Activated naive CD4-positive, alpha-beta T cell (primary cell): ENCODE data around the gene KATNIP.

Source experiments
- DNase-seq, 4 experiments: peaks; one replicate each; lab custom pipeline; 2025; lab: John Stamatoyannopoulos, UW

KATNIP gene

GRCh38 chr16:27549746-27550581 is at the start of gene KATNIP, which contains the start of gene GTF3C1:
KATNIP (plus strand) TSS chr16:27550144; CDS start chr16:27550171, 27 bp downstream.
GTF3C1 (minus strand) TSS chr16:27549913; CDS start chr16:27549890, 23 bp downstream.
- DNase-seq = peak; percentile 100

GRCh38 chr16:27500801-27501200 is 49.1 kb upstream of the KATNIP start:
- DNase-seq = no peak

- DNase-seq = no peak
Observed at GRCh38 chr16:27503662-27504061, 46.3 kb upstream of the KATNIP start.

GRCh38 chr16:27505297-27506236 is 44.4 kb upstream of the KATNIP start:
- DNase-seq = no peak

- DNase-seq = no peak
Observed at GRCh38 chr16:27506771-27507170, 43.2 kb upstream of the KATNIP start.

- no peak for DNase-seq
Observed at GRCh38 chr16:27508476-27508875, 41.5 kb upstream of the KATNIP start.

GRCh38 chr16:27511657-27512448 is 38.1 kb upstream of the KATNIP start:
- no peak for DNase-seq

- no peak for DNase-seq
Observed at GRCh38 chr16:27514806-27515205, 35.1 kb upstream of the KATNIP start.

- no peak for DNase-seq
Observed at GRCh38 chr16:27515874-27516353, 34.0 kb upstream of the KATNIP start.

- no peak for DNase-seq
Observed at GRCh38 chr16:27516365-27516764, 33.6 kb upstream of the KATNIP start.

GRCh38 chr16:27517664-27518063 is 32.3 kb upstream of the KATNIP start:
- DNase-seq = no peak

GRCh38 chr16:27518226-27518625 is 31.7 kb upstream of the KATNIP start:
- no peak for DNase-seq

GRCh38 chr16:27520982-27521673 is 28.8 kb upstream of the KATNIP start:
- DNase-seq = no peak

- no peak for DNase-seq
Observed at GRCh38 chr16:27522173-27522707, 27.7 kb upstream of the KATNIP start.

GRCh38 chr16:27526180-27526579 is 23.8 kb upstream of the KATNIP start:
- no peak for DNase-seq

GRCh38 chr16:27528294-27528693 is 21.6 kb upstream of the KATNIP start:
- no peak for DNase-seq

- no peak for DNase-seq
Observed at GRCh38 chr16:27529962-27530361, 20.0 kb upstream of the KATNIP start.

- DNase-seq = no peak
Observed at GRCh38 chr16:27531186-27531585, 18.8 kb upstream of the KATNIP start.

- DNase-seq = no peak
Observed at GRCh38 chr16:27531826-27532800, 17.8 kb upstream of the KATNIP start.

- DNase-seq = no peak
Observed at GRCh38 chr16:27534256-27534655, 15.7 kb upstream of the KATNIP start.
